Bronchial epithelial cell (primary cell): ENCODE measurements around the gene HIGD1A. TPM values are rescaled to one million over a fixed set of nuclear protein-coding genes. Genes with fewer than 3 reads are reported as not detected.

ENCODE experiments used
- DNase-seq: peaks from one replicate; pipeline ENCODE4 v3.0.0-alpha.2; 2010; ENCODE audit warnings: low read depth
- FAIRE-seq: peaks from 2 replicates; lab custom pipeline; 2011; peaks lifted over from hg19 to GRCh38; lab: Jason Lieb, UNC
- H3K27me3 ChIP-seq: 2 replicates; pipeline ENCODE4 v1.5.1; 2011; ENCODE audit warnings: low read length; ENCODE audit not compliant: control insufficient read depth, insufficient read depth
- H3K36me3 ChIP-seq: 2 replicates; pipeline ENCODE4 v1.5.1; 2011; ENCODE audit warnings: low read length; ENCODE audit not compliant: control insufficient read depth, insufficient read depth
- H3K4me3 ChIP-seq: 2 replicates; pipeline ENCODE4 v1.5.1; 2011; ENCODE audit warnings: mild to moderate bottlenecking, low read depth, low read length, control low read depth
- CTCF ChIP-seq: IDR thresholded peaks from 2 replicates; pipeline ENCODE4 v1.5.1; 2011; ENCODE audit warnings: mild to moderate bottlenecking, moderate library complexity, low read length, control low read depth, inconsistent platforms; ENCODE audit not compliant: insufficient read depth, severe bottlenecking
- total RNA-seq: library from RNA; depleted of rRNA; stranded (reverse); fragments of >200 nt; gene quantifications from 2 replicates; pipeline ENCODE4 v1.2.1, GENCODE V29; 2014

Gene HIGD1A
- total RNA-seq, 1 donor from 2014 or later = 219 TPM

DNA sequence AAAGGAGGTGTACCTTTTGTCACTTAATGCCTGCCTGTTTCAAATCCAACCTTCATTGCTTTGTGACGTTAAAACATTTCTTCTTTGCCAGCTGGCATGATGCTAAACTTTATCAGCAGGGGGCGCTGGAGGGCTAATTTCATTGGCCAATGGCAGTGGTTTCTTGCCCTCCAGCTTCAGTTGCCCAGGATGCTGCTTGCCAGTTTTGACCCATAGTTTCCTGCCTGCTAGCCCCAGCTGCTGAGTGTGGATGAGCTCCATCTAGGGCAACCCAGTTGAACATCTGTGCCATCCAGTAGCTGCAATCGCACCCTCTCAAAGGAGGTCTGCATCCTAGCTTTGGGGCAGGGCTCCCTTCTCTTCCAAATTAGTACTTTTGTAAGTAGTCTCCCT, 27.0 kb upstream of the HIGD1A start:
- peak; percentile 56 for DNase-seq
- TF ChIP-seq CTCF = peak; percentile 74
- Histone ChIP-seq H3K27me3 (no peaks in the 10 kb centered on the region), H3K36me3 (no peaks in the 10 kb centered on the region), H3K4me3 (no peak overlapping the region)
- no peak for FAIRE-seq

- H3K36me3 ChIP-seq = no peaks in the 10 kb centered on the region
- H3K27me3 ChIP-seq = no peaks in the 10 kb centered on the region
- DNase-seq = peak; percentile 54
- TF ChIP-seq CTCF = peak; percentile 64
- no peak overlapping the region for H3K4me3 ChIP-seq
- no peak for FAIRE-seq
Observed at GRCh38 chr3:42830437-42831320, 26.4 kb upstream of the HIGD1A start.

GRCh38 chr3:42829628-42830436, 25.5 kb upstream of the HIGD1A start:
- no peak for DNase-seq
- no peak for FAIRE-seq
- no peaks in the 10 kb centered on the region for H3K27me3 ChIP-seq

GRCh38 chr3:42829083-42829627, 24.9 kb upstream of the HIGD1A start:
- FAIRE-seq = peak; percentile 70

More at GRCh38 chr3:42829628-42830436, 25.5 kb upstream of the HIGD1A start:
- no peak for TF ChIP-seq CTCF
- Histone ChIP-seq H3K4me3 (no peak overlapping the region), H3K36me3 (no peaks in the 10 kb centered on the region)

GRCh38 chr3:42827654-42828053, 23.4 kb upstream of the HIGD1A start:
- DNase-seq = peak; percentile 58

More at GRCh38 chr3:42829083-42829627, 24.9 kb upstream of the HIGD1A start:
- no peaks in the 10 kb centered on the region for H3K36me3 ChIP-seq
- no peaks in the 10 kb centered on the region for H3K27me3 ChIP-seq
- no peak overlapping the region for H3K4me3 ChIP-seq
- peak; percentile 92 for DNase-seq
- TF ChIP-seq CTCF = no peak

More at GRCh38 chr3:42827654-42828053, 23.4 kb upstream of the HIGD1A start:
- H3K27me3 ChIP-seq = no peaks in the 10 kb centered on the region
- H3K36me3 ChIP-seq = no peaks in the 10 kb centered on the region
- H3K4me3 ChIP-seq = no peak overlapping the region
- FAIRE-seq = no peak
- no peak for TF ChIP-seq CTCF
